Sigmoid colon (tissue), 3 donors: Measurements from ENCODE around the gene ALPK3.

ENCODE experiments used
- CTCF ChIP-seq, 4 experiments: fragments of 450-650 bp in 3 of 4; fragments of 200-600 bp in 1 of 4; IDR thresholded peaks; one replicate each; pipeline ENCODE4 v1.5.1; 2016 to 2019; ENCODE audit warnings: antibody characterized with exemption in 4 of 4, mild to moderate bottlenecking in 3 of 4, moderate library complexity in 2 of 4
- POLR2A ChIP-seq, 2 donors: fragments of 450-650 bp; IDR thresholded peaks; one replicate each; pipeline ENCODE4 v1.6.1; 2016; ENCODE audit warnings: antibody characterized with exemption in 2 of 2, mild to moderate bottlenecking in 2 of 2, moderate library complexity in 2 of 2

GRCh38 chr15:84791763-84792162, 25.4 kb upstream of the ALPK3 start:
- TF ChIP-seq CTCF (IDR thresholded peaks at IDR 0.05) (no peak), POLR2A (IDR thresholded peaks at IDR 0.05) (no peak)
